Renal cortex interstitium (tissue), 15 donors: ENCODE measurements around the gene NTN3. TPM values are rescaled to one million over a fixed set of nuclear protein-coding genes. Genes with fewer than 3 reads are reported as not detected.
"Not testable (repeated sequence)": the region's sequence is repeated elsewhere in the genome, so short reads cannot be mapped to it uniquely, and the experiment has no call there.

Source experiments
- DNase-seq, 11 donors: peaks; one replicate each; pipeline ENCODE4 v3.0.0-alpha.2; 2013; ENCODE audit warnings: low read depth in 9 of 11, low spot score in 4 of 11; ENCODE audit errors: extremely low read depth in 1 of 11
- long read RNA-seq, 16 experiments: transcript quantifications; one replicate each; lab custom pipeline, GENCODE V29; 2026
- polyA plus RNA-seq, 3 donors: library from polyadenylated mRNA; unstranded; fragments of 120-200 nt; gene quantifications; one replicate each; pipeline ENCODE4 v1.2.1, GENCODE V29; 2013; ENCODE audit not compliant: insufficient read length in 3 of 3

The NTN3 gene
- 1 to 10 TPM; 1.8 to 4.4 (median 3.5) TPM for polyA plus RNA-seq
- long read RNA-seq, donor 1, result 0 reads
- long read RNA-seq, donor 2, partial matches to known transcripts, result 0 of 1 reads
- long read RNA-seq, donor 2, other reads (novel, unspliced or antisense), result 0 of 1 reads
- long read RNA-seq, donor 3, partial matches to known transcripts, result 0 of 2 reads
- long read RNA-seq, donor 3, other reads (novel, unspliced or antisense), result 0 of 2 reads
- long read RNA-seq, donor 4, partial matches to known transcripts, result 0 of 1 reads
- long read RNA-seq, donor 4, other reads (novel, unspliced or antisense), result 0 of 1 reads
- long read RNA-seq, donor 5, result 0 reads
- long read RNA-seq, donor 6, partial matches to known transcripts, result 0 of 2 reads
- long read RNA-seq, donor 6, other reads (novel, unspliced or antisense), result 0 of 2 reads
- long read RNA-seq, donor 7, partial matches to known transcripts, result 0 of 1 reads
- long read RNA-seq, donor 7, other reads (novel, unspliced or antisense), result 0 of 1 reads
- long read RNA-seq, donor 8, result 0 reads
- long read RNA-seq, donor 9, partial matches to known transcripts, result 0 of 2 reads
- long read RNA-seq, donor 9, other reads (novel, unspliced or antisense), result 0 of 2 reads
- long read RNA-seq, donor 10, partial matches to known transcripts, result 0 of 1 reads
- long read RNA-seq, donor 10, other reads (novel, unspliced or antisense), result 0 of 1 reads
- long read RNA-seq, donor 11, partial matches to known transcripts, result 0 of 2 reads
- long read RNA-seq, donor 11, other reads (novel, unspliced or antisense), result 0 of 2 reads
- long read RNA-seq, donor 12, result 0 reads
- long read RNA-seq, donor 13, result 0 reads
- long read RNA-seq, donor 14, partial matches to known transcripts, result 0 of 1 reads
- long read RNA-seq, donor 14, other reads (novel, unspliced or antisense), result 0 of 1 reads
- long read RNA-seq, donor 15, result 0 reads
- long read RNA-seq, donor 16, partial matches to known transcripts, result 0 of 2 reads
- long read RNA-seq, donor 16, other reads (novel, unspliced or antisense), result 0 of 2 reads

DNA sequence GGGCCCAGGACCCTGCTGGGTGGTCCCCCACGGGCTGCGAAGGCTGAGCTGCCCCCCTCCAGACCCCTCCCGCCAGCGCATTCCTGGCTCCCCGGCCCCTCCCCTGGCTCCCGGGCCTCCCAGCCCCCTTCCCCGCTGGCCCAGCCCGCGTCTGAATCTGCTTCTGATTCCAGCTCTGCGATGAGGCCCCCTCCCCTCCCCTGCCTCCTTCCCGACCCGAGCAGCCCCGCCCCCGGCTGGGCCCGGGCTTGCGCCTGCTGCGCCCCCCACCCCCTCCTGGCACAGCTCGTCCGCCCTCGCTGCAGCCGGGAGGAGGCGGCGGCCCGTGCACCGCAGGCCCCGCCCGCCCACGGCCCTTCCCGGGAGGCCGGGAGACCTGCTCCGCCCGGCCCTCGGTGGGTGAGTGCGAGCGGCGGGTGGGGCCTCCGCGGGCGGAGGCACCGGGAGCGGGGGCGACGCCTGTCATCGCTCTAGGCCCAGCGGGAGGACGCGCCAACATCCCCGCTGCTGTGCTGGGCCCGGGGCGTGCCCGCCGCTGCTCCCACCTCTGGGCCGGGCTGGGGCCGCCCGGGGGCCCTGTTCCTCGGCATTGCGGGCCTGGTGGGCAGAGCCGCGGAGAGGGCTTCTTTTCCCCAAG lies at the start of gene NTN3:
Gene NTN3 (plus strand): TSS at position 282 of the 637 bp plus-strand sequence. CDS start 405 bp downstream, outside the sequence.
- peak in 5 of 11 donors; percentile 54 to 70 (median 66) for DNase-seq

DNA sequence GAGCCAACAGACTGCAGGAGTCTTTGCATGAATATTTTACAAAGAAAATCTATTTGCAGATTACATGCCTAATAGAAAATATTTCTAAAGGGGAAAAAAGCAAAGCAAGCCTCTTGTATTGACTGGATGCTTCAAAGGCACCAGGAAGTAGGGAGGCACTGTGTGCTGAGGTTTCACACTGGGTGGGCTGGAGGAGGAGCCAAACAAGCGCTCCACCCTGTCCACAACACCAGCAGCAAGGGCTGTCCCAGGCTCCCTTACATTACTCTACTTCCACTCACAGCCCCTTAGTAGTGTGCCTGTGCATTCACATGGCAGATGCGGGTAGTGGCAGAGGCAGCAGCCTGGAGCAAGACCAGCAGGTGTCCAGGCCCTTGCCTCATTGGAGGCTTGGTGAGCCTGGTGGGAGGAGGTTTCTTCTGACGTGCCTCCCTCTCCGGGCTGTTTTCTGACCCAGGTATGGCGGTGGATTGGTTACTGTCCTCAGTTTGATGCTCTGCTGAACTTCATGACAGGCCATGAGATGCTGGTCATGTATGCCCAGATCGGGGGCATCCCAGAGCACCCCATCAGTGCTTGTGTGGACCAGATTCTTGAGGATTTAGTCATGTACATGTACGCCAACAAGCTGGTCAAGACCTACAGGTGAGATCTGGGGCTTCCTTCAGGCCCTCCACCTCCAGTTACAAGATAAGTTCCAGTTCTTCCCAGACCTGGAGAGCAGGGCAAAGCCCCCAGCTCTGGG lies 48.8 kb upstream of the NTN3 start:
- no peak for DNase-seq

DNA sequence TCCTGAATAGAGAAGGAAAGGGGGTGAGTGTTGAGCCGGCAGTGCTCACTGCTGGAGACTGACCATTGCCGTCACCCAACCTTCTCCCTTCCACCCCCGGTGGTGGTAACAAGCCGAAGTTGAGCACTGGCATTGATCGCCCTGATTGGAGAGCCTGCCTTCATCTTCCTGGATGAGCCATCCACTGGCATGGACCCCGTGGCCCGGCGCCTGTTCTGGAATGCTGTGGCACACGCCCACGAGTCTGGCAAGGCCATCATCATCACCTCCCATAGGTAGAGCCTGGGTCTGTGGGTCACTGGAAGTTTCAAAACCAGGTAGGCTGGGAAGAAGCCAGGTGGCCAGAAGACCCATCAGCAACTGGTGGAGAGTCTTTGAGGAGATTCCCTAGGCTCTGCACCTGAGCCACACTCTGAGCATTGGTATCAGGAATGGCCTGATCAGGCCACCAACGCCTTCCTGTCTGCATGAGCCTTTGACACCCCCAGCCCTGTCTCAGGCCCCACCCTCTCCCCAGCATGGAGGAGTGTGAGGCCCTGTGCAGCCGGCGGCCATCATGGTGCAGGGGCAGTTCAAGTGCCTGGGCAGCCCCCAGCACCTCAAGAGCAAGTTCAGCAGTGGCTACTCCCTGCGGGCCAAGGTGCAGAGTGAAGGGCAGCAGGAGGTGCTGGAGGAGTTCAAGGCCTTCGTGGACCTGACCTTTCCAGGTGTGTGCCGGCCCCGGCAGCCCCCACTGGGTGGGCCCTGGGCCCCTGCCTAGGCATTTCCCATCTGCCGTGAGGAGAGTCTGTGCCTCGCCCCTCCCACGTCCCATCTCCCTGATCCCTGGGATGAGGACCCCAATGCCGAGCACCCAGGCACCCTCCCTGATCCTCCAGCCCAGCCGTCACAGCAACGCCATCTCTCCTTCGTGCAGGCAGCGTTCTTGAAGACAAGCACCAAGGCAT lies 46.8 kb upstream of the NTN3 start:
- DNase-seq, result no peak

DNA sequence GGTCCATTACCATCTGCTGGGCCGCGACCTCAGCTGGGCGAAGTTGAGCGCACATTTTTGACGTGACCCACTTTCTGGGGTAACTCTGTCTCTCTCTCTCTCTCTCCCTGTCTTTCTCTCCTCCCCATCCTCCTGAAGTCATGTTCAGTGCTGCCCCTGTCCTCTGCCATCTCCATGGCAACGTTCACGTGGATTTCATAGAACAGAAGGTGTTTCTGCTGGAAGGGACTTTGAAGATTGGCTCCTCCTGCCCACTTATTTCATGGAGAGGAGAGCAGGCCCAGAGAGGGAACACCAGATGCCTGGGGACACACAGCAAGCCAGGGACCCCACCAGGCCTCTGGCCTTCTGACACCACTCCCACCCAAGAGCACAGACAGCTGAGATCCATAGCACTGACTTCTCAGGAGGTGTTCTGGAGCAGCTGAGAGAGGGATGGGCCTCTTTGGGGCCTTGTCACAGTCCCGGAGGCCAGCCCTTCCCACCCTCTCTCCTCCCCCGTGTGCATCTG lies 46.0 kb upstream of the NTN3 start:
- DNase-seq, result no peak

DNA sequence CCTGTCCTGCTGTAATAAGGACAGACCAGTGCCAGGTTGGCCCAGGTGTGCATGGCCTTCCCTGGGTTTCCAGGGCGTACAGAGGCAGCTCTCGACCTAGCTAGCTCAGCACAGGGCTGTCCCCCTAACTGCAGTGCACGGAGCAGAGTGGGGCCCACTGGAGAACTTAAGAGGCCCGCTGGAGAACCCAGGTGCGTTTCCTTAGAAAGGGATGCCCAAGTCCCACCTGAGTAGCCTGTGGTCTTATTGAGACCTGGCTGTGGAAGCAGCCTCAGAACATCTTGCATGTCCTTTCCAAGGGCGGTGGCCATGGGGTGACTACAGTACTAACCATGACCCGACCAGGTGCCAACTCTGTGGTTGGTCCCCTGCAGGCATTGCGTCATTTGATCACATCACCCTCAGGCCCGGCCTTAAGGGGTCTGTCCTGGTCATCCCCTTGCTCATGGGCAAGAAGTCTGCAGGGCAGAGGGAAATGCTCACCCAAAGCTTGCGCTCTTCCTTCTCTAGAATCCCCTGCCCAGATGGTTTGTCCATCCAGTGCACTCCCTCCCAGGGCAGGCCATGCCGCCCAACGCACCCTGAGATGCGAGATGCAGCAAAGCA lies 45.2 kb upstream of the NTN3 start:
- no peak for DNase-seq

DNA sequence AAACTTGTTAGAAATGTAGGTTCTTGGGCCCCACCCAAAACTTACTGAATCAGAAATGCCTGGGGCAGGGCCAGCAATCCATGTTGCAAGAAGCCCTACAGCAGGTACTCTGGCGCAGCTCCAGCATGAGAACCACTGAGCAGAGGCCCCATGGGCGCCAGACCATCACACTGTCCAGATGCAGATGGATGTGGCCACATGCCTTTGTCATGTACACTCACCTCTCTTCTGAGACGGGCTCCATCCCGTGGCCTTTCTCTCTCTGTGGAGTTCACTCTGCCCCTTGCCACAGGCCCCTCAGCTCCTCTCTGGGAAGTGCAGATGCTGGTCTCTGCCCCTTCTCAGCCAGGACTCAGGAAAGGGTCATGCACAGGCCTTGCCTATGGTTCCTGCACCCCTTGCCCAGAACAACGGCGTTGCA lies 44.1 kb upstream of the NTN3 start:
- DNase-seq, result no peak

DNA sequence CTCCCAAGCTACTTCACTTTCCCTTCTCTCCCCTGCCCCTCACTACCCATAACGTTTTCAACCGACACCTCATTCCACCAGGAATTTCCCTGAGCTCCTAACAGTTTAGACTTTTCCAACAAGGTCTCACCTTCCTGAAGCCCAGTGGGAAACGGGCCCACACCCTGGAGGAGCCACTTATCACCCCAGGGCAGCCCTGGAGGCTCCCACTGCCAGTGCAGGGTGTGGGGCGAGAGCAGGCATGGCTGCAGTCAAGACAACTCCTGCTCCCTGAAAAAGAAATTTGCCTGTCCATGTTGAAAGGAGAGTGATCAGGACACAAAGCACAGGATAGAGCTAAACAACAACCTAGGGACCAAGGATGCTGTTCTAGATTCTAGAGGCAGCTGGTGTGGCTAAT lies 43.6 kb upstream of the NTN3 start:
- no peak for DNase-seq

DNA sequence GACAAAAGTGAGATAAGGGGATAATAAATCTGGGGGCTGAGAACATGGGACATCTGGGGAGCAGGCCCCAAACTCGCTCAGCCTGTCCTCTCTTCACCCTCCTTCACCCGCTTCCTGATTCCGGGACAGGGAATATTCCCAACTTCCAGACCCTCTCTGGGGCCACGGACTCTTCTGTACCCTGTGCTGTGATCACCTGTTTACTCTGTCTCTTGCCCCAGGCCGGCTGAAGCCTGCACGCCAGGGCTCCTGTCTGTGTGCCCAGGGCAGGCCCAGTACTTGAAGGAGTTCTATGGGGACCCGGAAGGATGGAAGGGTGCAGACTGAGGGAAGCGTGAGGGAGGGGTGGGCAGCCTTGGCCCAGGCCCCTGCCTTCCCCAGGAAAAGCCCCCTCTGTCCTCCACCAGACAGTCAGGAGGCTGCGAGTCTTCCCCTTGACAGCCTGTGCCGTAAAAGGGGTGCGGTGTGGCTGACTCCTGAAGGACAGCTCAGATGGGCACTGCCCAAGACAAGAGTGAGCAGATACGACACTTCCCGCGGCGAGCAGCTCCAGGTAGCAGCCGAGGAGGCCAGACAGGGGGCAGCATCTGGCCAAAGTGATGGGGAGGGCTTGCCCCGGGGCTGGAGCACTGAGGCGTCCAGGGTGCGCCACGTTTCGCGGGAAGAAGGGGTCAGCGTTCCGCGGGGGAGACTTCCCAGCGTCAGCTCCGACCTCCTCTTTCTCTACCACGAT lies 42.9 kb upstream of the NTN3 start:
- DNase-seq, result peak in 7 of 11 donors; percentile 15 to 42 (median 29)

DNA sequence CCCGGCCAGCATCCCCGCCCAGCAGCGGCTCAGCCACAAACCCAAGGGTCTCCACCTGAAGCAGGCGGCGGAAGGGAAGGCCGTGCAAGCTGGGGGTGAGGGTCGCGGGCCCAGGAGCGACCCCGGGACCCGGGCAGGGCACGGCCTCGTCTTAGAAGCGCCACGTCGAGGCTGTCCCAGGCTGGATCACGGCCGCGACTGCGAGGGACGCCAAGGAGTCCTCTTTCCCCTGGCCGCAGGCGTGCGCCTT lies 42.4 kb upstream of the NTN3 start:
- DNase-seq, result peak in 1 of 11 donors; percentile 20

DNA sequence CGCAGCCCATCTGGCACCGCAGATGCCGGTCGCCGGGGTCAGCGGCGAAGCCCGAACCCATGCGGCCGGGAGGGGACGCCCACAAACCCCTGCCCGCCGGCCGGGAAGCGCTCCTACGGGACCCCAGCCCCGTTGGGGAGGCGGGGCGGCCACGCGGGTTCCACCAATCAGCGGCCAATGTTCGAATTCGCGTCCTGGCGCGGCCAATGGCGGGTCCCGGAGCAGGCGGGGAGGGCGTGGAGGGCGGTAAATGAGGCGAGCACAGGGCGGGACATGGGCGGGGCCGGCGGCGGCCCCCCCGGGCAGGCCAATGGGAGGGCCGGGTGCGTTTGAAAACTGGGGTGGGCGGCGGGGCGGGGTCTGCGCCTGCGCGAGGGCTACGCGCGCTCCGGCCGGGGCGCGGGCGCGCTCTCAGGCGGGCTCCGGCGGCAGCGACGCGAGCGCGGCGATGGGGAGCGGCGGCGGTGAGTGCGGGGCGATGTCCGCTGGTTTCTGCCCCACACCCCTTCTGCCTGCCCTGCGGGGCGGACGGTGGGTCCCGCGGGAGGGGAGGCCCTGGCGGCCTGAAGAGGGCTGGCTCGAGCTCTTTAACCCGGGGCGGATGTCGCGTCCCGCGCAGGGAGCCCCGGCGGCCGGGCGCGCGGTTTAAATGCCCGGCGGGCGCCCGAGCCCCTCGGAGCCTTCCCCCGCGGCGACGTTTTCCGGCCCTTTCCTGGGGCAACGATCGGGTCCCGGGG lies 41.9 kb upstream of the NTN3 start, which contains the start of gene CCNF:
Gene CCNF (plus strand): TSS at position 414 of the 737 bp plus-strand sequence. CDS start 35 bp downstream, at position 449.
- peak; percentile 84 to 95 (median 94) for DNase-seq

DNA sequence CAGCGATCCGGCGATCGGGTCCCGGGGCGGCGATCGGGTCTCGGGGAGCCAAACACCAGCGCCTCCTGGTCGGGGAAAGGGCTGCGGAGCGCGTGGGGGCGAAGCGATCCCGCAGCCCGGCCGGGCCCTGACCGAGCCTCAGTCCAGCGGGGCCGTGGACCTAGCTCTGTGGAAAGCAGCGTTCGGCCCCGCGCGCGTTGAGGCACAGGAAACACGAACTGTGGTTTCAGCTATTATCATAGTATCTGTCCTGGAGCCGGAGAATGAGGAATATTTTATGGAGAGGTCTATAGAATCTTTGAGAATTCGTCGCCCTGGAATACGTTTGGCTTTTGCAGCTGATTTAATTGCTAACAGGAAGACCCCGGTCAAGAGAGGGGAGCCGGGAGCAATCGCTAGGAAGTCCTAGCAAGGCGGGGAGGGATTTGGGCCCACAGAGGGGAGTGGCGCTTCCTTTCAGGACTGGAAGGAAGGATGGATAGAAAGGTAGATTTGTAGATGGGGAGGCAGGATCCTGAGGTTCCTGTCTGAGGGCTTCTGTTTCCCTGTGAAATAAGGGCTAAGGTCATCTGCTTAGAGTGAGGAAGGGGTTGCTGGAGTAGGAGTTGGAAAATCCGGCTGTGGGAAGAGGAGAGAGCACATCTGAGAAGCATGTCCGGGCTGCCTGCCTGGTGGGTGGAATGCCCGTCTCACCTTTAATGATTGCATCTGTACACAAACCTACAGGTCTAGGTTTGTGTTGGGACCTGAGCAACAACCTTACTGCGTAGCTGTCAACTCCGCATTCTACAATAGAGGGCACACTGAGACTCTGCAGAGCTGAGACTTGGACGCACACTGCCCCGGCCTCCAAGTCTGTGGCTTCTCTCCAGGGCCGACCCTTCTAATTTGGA lies 41.1 kb upstream of the NTN3 start:
- peak in 4 of 11 donors; percentile 10 to 28 (median 16) for DNase-seq

DNA sequence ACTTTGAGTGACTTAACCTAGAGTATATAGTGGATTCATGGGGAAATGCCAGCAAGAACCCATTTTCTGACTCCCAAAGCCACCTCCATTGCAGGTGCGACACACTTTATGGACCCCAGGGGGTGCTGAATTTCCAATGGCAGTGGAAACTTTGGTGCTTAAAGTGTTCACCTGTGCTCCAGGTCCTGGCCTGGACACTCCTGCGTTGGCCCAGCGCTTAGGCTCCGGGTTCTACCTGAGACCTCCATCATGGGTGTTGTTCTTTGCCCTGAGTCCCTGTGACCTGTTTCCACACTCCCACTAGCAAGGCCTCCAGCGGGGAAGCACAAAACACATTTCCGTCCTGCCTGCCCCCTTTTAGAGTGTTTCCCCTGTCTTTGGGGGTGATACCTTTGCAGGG lies 38.8 kb upstream of the NTN3 start:
- no peak for DNase-seq

DNA sequence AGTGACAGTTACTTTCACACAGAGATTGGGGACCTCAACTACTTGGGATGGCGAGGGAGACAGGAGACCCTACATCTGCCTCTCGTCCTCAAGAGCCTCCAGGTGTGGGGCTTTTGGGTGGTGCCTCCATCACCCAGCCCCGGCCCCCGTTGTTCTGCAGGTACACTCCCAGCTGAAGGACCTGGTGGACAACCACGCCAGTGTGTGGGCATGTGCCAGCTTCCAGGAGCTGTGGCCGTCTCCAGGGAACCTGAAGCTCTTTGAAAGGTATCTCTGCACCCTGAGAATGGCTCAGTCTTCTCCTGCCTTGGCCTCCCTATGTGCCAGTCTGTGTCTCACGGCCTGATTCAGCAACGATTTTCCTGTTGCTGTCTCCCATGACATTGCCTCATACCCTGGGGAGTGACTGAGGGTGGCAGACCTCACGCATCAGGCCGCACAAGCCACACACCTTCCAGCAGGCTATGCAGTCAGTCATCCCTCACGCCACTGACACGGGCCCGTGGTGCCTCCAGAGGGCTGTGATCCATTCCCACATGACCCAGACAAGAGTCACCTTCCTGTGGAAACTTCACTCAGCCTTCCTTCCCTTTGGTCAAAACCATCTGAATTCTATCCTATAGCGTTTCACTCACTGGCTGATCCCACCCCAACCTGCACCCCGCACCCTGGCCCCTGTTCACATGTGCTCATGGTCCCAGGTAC lies 38.1 kb upstream of the NTN3 start:
- DNase-seq, result no peak

DNA sequence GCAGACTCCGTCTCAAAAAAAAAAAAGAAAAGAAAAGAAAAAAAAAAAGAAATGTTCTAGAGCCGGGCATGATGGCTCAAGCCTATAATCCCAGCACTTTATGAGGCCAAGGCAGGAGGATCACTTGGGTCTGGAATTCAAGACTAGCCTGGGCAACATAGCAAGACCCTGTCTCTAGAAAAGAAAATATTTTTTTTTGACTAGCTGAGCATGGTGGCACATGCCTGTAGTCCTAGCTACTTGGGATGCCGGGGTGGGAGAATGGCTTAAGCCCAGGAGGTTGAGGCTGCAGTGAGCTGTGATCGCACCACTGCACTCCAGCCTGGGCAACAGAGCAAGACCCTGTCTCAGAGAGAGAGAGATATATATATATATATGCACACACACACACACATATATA lies 35.9 kb upstream of the NTN3 start:
- not testable (repeated sequence) for DNase-seq
